GM19043 (cell line): ENCODE results near the gene SLC16A4.
"Not testable (repeated sequence)": the region's sequence is repeated elsewhere in the genome, so short reads cannot be mapped to it uniquely, and the experiment has no call there.

Experiments used
- ATAC-seq: cut with Tn5 transposase; IDR thresholded peaks from one replicate; pipeline ENCODE4 v1.9.1; 2021; ENCODE audit warnings: low read depth; ENCODE audit not compliant: unreplicated experiment

SLC16A4 gene

GRCh38 chr1:110411173-110411735 is 20.4 kb upstream of the SLC16A4 start:
- no peak for ATAC-seq

DNA sequence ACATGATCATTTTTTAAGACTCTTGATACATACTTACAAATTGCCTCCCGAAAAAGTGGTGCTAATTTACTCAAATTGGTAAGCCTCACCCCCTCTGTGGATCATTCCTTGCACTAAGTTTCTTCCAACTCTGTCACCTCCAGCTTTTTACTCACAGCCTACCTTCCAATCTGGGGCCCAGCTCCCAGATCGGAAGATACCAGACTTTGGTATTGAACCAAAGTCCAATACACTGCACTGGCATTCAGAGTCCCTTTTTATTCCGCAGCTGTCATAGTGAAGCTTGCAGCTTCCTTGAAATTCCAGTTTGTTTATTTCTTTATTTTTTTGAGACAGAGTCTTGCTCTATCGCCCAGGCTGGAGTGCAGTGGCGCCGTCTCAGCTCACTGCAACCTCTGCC is 18.5 kb upstream of the SLC16A4 start:
- no peak for ATAC-seq

GRCh38 chr1:110408488-110408887 is 17.7 kb upstream of the SLC16A4 start:
- ATAC-seq: no peak

GRCh38 chr1:110407260-110408210 is 16.7 kb upstream of the SLC16A4 start, which contains the start of gene LAMTOR5:
Gene LAMTOR5, minus strand, starts transcription at chr1:110407694. Its CDS starts 74 bp downstream, at chr1:110407620.
- ATAC-seq: peak; percentile 79

DNA sequence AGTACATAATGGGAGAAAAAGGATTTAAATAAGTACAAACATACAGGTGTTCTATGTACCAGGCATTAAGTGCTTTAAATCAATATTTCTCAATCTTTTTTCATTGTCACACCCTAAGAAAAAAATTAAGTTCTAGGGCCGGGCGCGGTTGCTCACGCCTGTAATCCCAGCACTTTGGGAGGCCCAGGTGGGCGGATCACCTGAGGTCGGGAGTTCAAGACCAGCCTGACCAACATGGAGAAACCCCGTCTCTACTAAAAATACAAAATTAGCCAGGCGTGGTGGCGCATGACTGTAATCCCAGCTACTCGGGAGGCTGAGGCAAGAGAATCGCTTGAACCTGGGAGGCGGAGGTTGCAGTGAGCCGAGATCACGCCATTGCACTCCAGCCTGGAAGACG is 15.6 kb upstream of the SLC16A4 start:
- not testable (repeated sequence) for ATAC-seq

- ATAC-seq: no peak
These were observed 13.6 kb upstream of the SLC16A4 start for GRCh38 chr1:110404401-110404800.

DNA sequence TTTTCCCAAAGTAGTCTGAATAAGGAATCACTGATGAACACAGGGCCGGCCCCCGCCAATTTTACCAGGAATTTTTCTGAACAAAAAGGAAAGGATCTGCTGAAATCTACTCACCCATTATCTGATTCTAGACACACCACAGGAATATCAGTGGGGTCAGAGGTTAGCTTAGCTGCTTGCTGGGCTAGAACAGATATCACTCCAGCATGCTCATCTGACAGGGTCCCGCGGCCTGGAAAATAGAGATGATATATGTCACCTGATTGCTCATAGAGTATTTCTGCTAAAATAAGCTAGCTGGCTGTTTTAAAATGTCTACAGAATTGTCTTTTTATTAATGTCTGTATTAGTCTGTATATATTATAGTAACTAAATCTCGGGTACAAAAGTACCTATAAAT is 13.0 kb upstream of the SLC16A4 start:
- ATAC-seq: no peak

GRCh38 chr1:110396259-110396958 is 5.6 kb upstream of the SLC16A4 start:
- not testable (repeated sequence) for ATAC-seq

- no peak for ATAC-seq
These were observed 3.6 kb upstream of the SLC16A4 start for GRCh38 chr1:110394493-110394820.

DNA sequence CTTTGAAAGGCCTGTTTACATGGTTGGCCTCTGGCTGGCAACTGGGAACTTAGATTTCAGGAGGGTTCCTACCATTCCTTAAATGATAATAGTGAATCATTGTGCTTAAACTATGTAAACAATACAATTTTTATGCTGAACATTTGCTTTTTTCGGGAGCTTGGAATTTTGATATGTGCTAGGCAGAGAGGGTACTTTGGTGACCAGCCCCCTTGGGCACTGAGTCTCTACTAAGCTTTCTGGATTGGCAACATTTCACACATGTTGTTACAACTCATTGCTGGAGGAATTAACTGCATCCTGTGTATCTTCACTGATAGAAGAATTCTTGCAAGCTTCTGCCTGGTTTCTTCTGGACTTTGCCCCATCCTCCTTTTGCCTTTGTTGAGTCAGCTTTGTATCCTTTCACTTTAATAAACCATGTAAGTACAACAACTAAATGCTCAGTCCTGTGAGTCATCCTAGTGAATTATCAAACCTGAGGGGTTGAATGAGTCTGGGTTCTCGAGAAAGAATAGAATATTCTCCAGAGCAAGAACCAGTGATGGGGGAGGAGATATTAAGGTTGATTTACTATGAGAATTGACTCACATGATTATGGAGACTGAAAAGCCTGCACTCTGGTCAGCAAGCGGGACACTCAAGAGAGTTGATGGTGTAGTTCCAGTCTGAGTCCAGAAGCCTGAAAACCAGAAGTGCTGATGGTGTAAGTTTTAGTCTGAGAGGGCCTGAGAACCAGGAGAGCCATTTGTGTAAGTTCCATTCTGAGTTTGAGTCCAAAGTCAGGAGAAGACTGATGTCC is 3.1 kb upstream of the SLC16A4 start:
- no peak for ATAC-seq

DNA sequence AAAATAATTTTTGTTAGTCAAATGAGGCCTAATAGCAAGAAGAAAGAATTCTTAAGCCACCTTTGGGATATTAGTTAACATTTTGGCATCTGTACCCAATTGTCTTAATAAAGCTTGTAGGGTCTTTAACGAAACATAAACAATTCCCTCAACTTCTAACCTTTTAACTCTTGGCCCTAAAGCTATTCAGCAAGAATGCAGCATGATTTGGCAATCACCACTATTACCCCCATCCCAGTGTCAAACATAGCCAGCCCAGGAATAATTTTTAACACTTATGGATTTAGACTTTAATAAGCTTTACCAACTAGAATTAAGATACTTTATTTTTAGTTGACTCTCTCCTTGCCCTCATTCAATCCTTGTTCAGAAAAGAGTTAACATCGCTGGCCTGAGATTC is 2.5 kb upstream of the SLC16A4 start:
- ATAC-seq: no peak

DNA sequence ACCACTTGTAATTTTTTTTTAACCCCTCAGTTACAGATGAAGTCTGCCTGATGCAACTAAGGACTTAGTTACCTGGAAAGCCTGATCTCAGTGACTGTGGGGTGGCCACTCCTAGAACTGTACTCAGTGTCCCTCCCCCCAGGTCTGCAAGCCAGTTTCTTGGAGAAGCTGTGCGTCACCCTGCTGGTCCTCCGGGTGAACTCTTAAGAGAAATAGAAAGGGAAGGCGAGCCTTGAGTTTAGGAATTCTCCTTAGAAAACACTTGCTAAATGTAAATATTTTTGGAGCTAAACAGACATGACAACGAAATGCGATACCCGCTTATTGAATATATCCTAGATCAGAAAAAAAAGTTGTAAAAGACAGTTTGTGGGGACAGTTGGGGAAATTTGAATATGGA is 730 bp downstream of the SLC16A4 start:
- no peak for ATAC-seq

DNA sequence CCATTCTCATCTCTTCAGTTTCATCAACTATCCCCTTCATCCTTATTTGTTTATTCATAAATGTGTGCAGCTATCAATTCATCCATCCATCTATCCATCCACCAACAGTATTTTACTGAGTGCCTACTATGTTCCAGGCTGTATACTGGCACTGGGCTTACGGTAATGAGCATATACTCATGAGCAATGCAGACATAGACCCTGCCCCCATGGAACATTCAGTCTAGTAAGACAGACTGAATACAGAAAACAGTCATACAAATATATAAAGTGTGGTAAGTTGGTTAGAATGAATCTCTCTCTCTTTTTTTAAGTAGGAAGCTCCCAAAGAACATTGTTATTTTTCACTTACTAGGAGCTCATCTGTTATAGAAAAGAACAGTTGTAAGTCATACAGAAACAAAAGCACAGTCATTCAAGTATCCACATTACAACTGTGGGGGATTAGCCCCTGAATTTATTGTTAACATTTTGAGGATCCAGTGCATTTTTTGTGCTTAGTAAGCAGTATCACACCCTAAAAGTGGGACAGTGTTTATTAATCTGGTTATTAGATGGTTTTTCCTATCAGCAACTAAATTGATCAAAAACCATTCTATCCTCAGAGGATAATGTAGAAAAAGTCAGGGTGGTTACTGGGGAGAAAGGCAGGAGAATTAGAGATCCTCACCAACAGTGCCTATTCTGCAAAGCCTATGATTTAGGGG is 3.6 kb downstream of the SLC16A4 start:
- ATAC-seq: no peak

GRCh38 chr1:110385369-110385768 is 5.5 kb downstream of the SLC16A4 start:
- ATAC-seq: no peak

GRCh38 chr1:110384581-110385321 is 6.1 kb downstream of the SLC16A4 start:
- peak; percentile 64 for ATAC-seq

- ATAC-seq: no peak
These were observed 7.4 kb downstream of the SLC16A4 start for GRCh38 chr1:110383251-110383990.

GRCh38 chr1:110380672-110381283 is 10.0 kb downstream of the SLC16A4 start:
- no peak for ATAC-seq

GRCh38 chr1:110375490-110375889 is 15.3 kb downstream of the SLC16A4 start:
- ATAC-seq: no peak
